GM18498 (cell line): ENCODE data around the gene HHIPL1.

Experiments used
- ATAC-seq: cut with Tn5 transposase; IDR thresholded peaks from one replicate; pipeline ENCODE4 v1.9.1; 2021; ENCODE audit warnings: mild to moderate bottlenecking, moderate library complexity; ENCODE audit not compliant: unreplicated experiment

HHIPL1 gene

GRCh38 chr14:99644723-99645544 lies at the start of gene HHIPL1:
Gene HHIPL1, plus strand, starts transcription at chr14:99645129. Its CDS starts 79 bp downstream, at chr14:99645208.
- ATAC-seq: no peak

- ATAC-seq: no peak
Observed at GRCh38 chr14:99595524-99595923, 49.4 kb upstream of the HHIPL1 start.

GRCh38 chr14:99596071-99596627 lies 48.8 kb upstream of the HHIPL1 start:
- no peak for ATAC-seq

GRCh38 chr14:99596772-99597171 lies 48.2 kb upstream of the HHIPL1 start:
- no peak for ATAC-seq

- ATAC-seq: no peak
Observed at GRCh38 chr14:99597911-99598600, 46.9 kb upstream of the HHIPL1 start.

- no peak for ATAC-seq
Observed at GRCh38 chr14:99598774-99599173, 46.2 kb upstream of the HHIPL1 start.

GRCh38 chr14:99599393-99599792 lies 45.5 kb upstream of the HHIPL1 start:
- ATAC-seq: no peak

GRCh38 chr14:99600232-99600888 lies 44.6 kb upstream of the HHIPL1 start:
- ATAC-seq: no peak

DNA sequence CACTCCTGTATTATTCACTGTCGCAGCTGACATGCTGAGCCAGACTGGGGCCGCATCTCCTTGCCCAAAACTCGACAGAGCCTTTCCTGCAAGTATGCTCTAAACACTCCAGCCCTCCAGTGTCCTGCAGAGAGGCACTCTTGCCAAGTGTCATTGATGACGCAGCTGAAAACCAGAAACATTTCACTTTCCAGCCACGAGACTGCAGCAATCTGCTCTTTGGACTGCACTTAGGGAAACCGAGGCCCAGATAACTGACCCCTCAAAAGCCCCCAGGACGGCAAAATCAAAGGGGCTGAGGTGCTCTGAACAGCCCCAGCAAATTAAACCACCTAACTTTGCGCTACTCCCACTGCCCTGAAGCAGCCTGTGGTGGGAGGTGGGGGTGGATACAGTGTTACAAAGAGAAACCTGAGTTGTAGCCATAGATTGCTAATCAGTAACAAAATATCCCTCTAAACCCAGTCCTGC lies 43.5 kb upstream of the HHIPL1 start:
- ATAC-seq: no peak

DNA sequence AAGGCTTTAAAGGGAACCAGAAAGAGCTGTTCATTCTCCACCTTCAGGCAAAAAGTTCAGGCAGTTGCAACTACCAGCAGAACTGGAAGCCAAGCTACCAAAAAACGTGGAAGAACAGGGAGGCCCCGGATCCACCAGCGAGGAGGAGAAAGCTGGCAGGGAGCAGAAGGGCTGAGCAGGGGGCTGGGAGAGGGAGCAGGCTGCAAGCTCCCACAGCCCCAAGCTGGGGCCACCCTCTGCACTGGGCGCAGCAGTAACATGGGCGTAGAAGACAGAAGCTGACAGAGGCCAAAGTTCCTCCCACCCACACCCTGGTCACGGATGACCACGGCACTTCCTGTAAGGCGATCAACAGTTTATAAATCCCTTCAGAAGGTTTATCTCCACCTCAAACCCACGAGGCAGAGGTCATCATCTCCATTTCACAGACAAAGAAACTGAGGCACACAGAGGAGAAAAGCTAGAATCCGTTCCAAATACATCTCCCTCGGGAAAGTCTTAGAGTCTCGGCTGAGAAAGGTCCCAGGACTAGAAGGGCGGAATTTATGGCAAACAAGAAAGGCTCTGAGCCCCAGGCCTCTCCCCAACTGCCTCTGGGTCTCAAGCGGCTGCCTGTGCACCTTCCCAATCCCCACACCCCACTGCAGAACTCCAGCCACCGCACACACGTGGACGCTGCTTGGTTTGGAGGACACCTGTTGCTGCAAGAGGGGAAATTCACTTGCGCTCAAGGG lies 42.7 kb upstream of the HHIPL1 start:
- ATAC-seq: no peak

DNA sequence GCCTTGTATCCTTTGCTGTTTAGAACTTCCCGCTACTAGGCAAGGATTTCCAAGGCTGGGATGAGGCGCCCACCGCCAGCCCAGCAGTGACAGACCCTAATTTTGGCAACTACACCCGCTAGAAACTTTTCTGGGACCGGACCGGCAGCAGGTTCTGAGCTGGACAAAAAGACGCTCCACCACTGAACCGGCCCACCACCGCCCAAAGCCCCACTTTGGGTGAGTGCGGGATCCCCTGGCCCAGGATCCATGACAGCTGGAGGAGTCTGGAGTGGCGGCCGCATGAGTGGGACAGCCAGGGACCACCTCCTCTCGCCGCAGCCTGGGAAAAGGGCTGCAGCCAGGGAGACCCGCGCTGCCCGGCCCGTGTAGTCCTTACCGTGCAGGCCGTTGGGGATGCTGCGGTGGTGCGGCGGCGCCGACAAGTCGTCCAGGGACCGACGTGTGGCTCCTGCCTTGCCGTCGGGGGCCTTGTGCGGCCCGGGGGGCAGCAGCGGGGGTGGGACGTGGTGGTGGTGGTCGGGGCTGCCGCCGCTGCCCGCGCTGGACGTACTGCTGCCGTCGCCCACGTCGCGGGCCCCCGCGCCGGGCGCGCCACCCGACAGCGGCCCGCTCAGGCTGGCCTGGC lies 42.0 kb upstream of the HHIPL1 start:
- no peak for ATAC-seq

GRCh38 chr14:99603471-99604277 lies 41.3 kb upstream of the HHIPL1 start, which contains the start of gene CCDC85C:
Gene CCDC85C, minus strand, starts transcription at chr14:99604207. Its CDS starts 248 bp downstream, at chr14:99603959.
- ATAC-seq: no peak

- ATAC-seq: peak; percentile 91
Observed at GRCh38 chr14:99604278-99604765, 40.6 kb upstream of the HHIPL1 start.

- ATAC-seq: peak; percentile 15
Observed at GRCh38 chr14:99604766-99605298, 40.1 kb upstream of the HHIPL1 start.

GRCh38 chr14:99605299-99605961 lies 39.5 kb upstream of the HHIPL1 start:
- peak; percentile 31 for ATAC-seq

DNA sequence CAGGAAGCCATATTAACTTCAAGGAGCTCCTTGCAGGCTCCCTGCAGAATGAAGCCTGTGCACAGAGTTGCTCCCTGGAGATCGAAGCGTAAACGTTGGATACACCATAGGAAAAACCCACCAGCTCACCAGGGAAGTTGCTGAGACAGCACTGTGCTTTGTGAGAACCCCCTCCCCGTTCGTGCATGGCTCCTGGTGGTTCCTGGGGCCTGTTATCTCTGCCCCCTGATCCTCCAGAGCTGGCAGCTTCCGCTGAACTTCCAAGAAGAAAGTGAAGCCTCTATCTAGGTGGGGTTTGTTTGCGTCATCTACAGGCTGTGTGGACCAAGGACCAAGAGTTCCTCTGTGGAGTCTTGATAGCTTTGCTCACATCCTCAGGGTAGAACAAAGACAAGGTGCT lies 38.6 kb upstream of the HHIPL1 start:
- ATAC-seq: no peak

DNA sequence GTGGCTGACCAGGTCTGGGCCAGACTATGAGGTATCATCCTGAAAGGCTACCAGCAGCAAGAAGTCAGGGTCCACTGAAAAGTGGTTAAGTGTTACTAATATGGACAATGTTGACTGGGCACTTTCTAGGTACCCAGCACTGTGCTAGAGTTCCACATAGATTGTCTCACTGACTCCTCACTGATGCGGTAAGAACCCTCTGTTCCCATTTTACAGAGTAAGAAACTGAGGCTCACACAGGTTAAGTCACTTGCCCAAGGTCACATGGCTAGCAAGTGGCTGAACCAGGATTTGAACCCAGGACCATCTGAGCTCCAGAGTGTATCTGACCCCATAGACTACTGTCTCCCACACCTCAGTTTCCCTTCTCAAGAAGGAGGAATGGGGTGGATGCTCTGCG lies 36.3 kb upstream of the HHIPL1 start:
- ATAC-seq: no peak
